GM21360 (cell line): ENCODE data around the gene MAP2K1.
"Not testable (repeated sequence)": the region's sequence is repeated elsewhere in the genome, so short reads cannot be mapped to it uniquely, and the experiment has no call there.

Source experiments
- ATAC-seq: cut with Tn5 transposase; IDR thresholded peaks from one replicate; pipeline ENCODE4 v1.9.1; 2021; ENCODE audit warnings: mild to moderate bottlenecking, moderate library complexity; ENCODE audit not compliant: unreplicated experiment

MAP2K1 gene

GRCh38 chr15:66422347-66422746 is 35.6 kb downstream of the MAP2K1 start:
- no peak for ATAC-seq

DNA sequence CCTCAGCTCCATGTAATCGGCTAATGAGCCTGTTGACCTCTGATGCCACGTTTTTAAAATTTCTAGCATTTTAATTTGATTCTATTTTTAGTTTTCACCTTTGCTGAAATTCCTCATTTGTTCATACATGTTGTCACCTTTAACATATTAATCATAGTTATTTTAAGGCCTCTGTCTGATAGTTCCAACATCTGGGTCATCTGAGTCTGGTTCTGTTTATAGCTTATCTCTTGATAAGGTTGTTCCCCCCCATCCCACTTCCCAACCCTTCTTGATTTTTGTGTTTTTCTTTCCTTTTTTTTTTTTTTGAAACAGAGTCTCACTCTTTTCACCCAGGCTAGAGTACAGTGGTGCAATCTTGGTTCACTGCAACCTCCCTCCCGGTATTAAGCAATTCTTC is 36.4 kb downstream of the MAP2K1 start:
- no peak for ATAC-seq

GRCh38 chr15:66424963-66425612 is 38.4 kb downstream of the MAP2K1 start:
- no peak for ATAC-seq

- ATAC-seq, result no peak
These were observed 39.1 kb downstream of the MAP2K1 start for GRCh38 chr15:66425837-66426236.

DNA sequence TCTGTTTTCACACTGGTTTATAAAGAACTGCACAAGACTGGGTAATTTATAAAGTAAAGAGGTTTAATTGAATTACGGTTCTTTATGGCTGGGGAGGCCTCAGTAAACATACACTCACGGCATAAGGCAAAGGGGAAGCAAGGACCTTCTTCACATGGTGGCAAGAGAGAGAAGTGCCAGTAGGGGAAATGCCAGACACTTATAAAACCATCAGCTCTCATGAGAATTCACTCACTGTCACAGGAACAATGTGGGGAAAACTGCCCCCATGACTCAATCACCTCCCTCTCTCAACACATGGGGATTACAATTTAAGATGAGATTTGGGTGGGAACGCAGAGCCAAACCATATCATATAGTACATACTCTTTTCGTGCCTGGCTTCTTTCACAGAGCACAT is 42.4 kb downstream of the MAP2K1 start:
- ATAC-seq, result no peak

DNA sequence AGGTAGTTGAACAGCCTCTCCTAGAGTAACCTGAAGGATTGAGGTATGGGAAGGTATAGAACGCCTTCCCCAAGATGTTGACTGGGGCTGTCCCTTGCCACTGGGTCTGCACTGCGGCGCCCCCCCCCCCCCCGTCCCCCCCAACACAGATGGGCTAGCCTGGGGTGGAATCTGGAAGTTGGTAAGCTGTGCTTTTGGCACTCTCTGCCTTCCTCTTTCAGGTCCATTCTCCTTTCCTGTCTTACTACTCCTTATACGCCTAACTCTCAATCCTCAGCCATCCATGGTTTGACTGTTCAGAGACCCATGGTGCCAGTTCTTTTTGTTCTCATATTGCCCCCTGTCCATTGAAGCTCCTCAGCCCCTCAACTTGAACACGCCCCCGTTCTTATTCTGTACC is 42.8 kb downstream of the MAP2K1 start:
- no peak for ATAC-seq

DNA sequence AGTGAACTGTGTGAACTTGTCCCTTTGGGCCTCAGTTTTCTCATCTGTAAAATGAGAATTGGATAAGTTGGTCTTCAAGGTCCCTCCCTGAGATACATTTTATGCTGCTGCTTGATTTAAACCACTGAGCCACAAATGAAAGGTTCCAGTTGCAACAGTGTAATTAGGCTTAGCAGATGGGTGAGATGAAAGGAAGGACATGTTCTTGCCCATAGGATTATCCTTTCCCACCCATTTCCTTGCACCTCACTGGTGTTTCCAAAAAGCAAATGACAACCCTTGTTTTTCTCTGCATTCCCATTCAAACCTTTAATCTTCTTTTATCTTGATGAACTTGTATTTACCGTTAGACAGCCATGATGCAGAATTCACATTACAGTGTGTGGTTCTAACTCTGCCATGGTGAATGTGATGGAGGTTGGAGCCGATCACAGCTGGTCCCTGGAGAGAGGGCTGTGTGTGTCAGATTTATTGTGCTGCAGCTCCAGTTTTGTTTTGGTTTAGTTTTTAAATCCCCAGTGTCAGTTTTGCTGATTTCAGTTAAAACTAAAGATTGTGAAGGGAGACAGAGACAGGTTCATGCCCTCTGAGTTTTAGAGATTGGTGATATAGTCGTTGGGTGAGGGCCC is 44.0 kb downstream of the MAP2K1 start:
- no peak for ATAC-seq

DNA sequence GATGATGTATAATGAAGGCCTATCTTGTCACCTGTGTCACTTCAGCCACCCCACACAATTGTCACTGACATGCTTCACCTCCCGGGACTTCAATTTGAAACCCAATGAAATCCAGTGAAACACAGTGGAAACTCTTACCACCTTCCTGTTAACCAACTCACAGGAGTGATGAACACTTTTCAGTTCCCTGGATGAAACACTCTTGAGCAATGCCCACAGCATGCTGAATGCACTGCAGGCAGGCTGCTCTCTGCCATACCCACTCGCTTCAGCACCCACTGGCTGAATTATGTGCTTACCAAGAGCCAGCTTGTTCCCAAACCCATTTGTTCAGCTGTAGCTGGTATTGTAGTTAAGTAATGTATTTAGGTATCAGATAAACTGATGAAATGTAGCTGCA is 47.0 kb downstream of the MAP2K1 start:
- ATAC-seq, result no peak

GRCh38 chr15:66440501-66440900 is 53.8 kb downstream of the MAP2K1 start:
- no peak for ATAC-seq

DNA sequence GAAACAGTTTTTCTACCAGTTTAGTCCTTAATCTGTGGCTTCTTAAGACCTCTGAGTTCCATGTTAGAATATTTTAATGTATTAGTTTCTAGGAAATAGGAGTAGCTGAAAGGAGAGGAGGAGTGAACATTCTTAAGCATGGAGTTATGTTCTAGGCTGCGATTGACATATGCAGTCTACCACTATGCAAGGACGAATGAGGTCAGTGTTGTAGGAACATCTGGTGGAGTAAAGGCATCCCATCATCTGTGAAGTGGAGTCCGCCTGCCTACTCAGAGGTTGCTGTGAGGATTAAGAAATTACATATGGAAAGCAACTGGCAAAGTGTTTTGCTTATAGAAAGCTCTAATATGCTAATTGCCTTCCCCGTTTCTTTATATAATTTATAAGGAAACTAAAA is 65.7 kb downstream of the MAP2K1 start:
- ATAC-seq, result no peak

DNA sequence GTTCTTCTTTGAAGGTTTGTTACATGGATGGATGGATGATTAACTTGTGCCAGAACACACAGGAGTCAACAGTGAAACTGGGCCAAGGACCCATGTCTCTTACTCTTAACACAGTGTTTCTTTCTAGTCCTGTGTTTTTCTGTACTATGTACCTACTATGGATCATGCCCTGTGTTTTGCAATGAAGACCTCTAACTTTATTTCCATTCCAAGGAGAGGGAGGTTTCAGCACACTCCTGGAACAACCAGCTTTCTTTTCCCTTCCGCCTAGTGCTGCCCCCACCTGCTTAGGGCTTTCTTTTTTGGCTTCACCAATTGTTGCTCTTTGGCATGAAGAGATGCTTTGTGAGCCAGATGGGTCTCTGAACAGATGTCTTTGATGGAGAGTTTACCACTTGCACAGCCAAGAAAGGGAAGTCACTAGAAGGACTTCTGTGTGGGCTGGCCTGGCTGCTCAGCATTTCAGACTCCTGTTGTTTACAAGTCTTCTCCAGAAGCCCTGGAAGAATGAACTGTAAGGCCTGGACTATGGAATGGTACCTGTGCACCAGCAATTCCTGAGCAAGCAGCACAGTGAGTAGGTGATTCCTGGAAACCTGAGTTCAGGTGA is 66.4 kb downstream of the MAP2K1 start:
- ATAC-seq, result no peak

DNA sequence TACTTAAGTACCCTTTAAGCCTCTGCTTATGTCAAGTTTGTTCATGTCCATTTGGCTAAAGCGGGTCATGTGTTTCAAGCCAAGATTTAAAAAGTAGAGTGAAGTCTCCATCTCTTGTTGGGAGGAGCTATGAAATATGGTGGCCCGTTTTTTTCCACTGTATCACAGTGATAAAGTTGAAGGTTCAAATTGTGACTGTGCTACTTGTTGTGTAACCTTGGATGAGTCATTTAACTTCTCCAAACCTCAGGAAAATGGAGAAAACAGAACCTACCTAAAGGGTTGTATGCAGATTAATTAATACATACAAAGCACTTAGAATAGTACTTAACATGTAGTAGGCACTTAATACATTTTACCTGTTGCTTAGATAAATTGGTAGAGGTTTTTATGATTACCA is 67.4 kb downstream of the MAP2K1 start:
- ATAC-seq, result no peak

GRCh38 chr15:66456211-66456610 is 69.5 kb downstream of the MAP2K1 start:
- ATAC-seq, result no peak

GRCh38 chr15:66459818-66460615 is 73.3 kb downstream of the MAP2K1 start:
- no peak for ATAC-seq

GRCh38 chr15:66461294-66461693 is 74.6 kb downstream of the MAP2K1 start:
- not testable (repeated sequence) for ATAC-seq

DNA sequence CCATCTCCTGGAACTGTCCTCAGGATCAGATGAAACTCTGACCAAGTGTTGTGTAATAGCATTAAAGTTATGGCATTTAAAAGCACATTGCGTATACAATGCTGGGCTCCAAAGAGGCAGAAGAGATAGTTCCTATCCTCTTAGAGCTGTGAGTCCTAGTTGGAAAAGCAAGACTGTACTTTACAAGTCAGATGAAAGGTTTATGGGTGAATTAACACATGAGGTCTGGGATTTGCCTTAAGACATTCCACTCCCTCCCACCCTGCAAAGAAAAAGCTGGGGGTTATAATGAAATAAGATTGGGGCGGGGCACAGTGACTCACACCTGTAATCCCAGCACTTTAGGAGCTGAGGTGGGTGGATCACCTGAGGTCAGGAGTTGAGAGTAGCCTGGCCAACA is 75.2 kb downstream of the MAP2K1 start:
- ATAC-seq, result no peak

DNA sequence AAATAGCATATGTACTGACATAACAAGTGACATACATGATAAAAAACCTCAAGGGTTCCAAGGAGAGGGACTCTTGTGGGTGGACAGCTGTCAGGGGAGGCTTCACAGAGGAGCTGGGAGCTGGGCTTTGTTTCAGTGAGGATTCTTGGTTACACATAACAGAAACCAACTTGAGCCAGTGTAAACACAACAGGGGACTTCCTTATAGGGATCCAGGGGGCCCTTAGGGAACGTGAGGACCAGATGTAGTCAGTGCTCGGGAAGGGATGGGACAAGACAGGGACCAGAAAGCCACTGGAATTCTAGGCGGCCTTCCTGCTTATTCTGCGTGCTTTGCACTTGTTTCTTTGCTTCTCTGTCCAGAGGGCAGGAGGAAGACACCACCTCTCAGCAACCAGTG is 75.9 kb downstream of the MAP2K1 start:
- no peak for ATAC-seq

GRCh38 chr15:66465294-66465693 is 78.6 kb downstream of the MAP2K1 start:
- not testable (repeated sequence) for ATAC-seq

GRCh38 chr15:66467162-66468040 is 80.7 kb downstream of the MAP2K1 start:
- not testable (repeated sequence) for ATAC-seq

DNA sequence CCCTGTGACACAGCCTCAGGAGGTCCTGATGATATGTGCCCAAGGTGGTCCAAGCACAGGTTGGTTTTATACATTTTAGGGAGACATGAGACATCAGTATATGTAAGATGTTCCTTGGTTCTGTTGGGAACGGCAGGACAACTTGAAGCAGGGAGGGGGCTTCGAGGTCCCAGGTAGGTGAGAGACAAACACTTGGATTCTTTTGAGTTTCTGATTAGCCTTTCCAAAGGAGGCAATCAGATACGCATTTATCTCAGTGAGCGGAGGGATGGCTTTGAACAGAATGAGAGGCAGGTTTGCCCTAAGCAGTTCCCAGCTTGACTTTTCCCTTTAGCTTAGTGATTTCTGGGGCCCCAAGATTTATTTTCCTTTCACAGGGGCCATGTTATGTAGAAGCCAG is 84.1 kb downstream of the MAP2K1 start:
- not testable (repeated sequence) for ATAC-seq
